Stimulated activated CD8-positive, alpha-beta memory T cell treated with anti-CD3 and anti-CD28 coated beads, Interleukin-7, amount 100 ng/mL, for 4 hours (primary cell): ENCODE data around the gene ARMC6.

Experiments
- DNase-seq, 2 donors: peaks; one replicate each; pipeline ENCODE4 v3.0.0-alpha.2; 2020; ENCODE audit warnings: low read depth in 2 of 2

ARMC6 gene

GRCh38 chr19:19033426-19034203, at the start of gene ARMC6, which contains the start of gene SUGP2:
Gene ARMC6, plus strand, starts transcription at chr19:19033603. Its CDS starts 607 bp downstream, at chr19:19034210.
Gene SUGP2, minus strand, starts transcription at chr19:19033517. Its CDS starts 2,446 bp downstream, at chr19:19031071.
- DNase-seq = peak; percentile 78 to 86

GRCh38 chr19:18984251-18984650, 49.2 kb upstream of the ARMC6 start:
- DNase-seq = no peak

GRCh38 chr19:18985257-18985656, 48.1 kb upstream of the ARMC6 start:
- DNase-seq = no peak

DNA sequence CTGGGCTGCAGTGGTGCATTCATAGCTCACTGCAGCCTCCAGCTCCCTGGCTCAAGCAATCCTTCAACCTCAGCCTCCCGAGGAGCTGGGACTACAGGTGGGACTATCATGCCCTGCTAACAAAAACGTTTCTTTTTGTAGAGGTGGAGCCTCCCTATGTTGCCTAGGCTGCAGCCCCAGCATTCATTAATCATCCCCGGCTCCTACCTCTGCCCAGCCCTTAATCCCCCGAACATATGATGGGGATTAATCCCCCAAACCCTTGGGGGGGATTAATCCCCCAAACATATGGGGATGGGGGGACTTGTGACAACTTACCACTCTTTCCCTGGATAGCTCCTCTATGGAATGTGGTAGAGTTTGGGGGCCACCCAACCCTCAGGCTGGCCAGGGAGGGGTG, 45.9 kb upstream of the ARMC6 start:
- no peak for DNase-seq

DNA sequence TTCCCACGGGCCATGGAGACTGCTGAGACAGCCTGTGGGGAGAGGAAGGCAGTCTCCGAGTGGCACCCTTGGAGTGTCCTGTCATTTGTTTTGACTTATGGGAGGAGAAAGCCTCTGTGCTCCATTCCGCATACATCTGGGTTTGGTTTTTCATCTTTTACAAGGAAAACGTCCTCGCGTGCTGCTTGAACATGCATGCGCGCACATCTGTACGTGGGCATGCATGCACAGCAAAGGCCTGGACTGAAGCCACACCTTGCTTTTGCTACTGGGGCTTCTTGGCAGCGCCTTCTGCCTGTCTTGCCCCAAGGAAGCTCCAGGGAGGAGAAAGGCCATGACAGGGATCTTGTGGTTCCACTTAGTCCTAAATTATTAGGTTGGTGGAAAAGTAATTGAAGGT, 44.1 kb upstream of the ARMC6 start:
- DNase-seq = no peak

- no peak for DNase-seq
Measured at GRCh38 chr19:18990128-18990708, 43.2 kb upstream of the ARMC6 start.

- no peak for DNase-seq
Measured at GRCh38 chr19:18991006-18991405, 42.4 kb upstream of the ARMC6 start.

DNA sequence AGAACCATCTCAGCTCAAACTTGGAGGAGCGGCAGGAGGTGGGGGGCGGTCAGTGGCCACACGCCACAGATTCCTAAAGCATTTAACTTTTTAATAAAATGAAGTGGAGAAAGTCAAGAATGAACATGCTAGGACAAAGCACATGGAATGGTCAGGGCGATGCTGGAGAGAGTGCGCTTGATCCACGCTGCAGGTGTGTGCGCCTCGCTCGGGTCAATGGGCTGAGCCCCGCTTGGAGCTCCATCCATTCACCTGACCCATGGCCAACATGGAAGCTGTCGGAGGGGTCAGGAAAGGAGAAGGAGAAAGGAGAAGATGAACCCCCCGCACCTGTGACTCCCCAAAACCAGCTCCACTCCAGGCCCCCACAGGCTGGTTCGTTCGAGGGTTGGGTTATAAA, 41.9 kb upstream of the ARMC6 start:
- DNase-seq = no peak

DNA sequence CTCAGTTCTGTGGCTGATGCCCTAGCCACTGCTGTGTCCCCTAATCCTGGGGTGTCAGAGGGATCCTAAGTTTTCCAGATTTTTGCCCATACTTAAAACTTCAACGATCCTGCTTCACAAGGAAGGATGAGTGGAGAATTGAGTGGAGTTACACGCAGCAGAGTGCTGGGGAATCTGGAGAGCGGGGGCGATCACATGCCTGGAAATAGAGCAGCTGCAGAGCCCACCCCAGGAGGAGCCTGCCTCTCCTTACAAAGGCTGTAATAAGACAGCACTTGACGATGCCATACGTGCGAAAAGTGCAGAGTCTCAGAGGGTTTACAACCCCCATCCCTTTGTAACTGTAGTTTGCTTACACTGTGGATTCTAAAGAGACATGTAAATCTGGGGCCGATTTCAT, 40.7 kb upstream of the ARMC6 start:
- DNase-seq = no peak

DNA sequence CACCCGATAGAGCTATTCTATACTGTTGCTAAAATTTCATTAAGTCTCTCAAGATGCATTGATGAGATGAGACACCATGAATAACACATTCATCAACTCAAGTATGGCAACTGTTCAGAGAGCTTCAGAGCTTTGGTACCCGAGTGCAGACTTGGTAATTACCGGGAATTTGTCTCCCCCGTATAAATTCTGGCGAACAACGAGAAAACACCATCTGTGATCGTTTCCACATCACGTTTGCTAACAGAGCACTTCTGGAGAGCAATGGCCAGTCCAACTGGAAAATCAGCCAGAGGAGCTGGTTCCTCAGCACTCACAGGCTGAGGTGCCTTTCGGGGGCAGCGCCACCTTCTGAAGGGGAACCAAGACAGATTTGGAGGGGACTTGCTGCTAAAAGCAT, 40.3 kb upstream of the ARMC6 start:
- no peak for DNase-seq

- DNase-seq = no peak
Measured at GRCh38 chr19:18995804-18996241, 37.6 kb upstream of the ARMC6 start.

- DNase-seq = no peak
Measured at GRCh38 chr19:18996351-18996750, 37.1 kb upstream of the ARMC6 start.

GRCh38 chr19:18996796-18997394, 36.5 kb upstream of the ARMC6 start:
- DNase-seq = no peak

DNA sequence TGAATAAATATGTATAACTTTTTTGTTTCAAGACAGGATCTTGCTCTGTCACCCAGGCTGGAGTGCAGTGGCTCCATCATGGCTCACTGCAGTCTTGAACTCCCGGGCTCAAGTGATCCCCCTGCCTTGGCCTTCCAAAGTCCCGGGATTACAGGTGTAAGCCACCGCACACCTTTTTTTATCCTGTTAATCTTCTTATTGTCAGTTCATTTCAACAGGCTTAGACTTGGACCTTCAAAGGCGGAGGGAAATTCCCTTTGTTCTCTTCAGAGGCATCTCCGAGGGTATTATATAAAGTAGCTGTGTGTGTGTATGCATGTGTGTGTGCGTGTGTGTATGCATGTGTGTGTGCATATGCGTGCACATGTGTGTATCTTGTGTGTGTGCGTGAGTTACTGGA, 35.1 kb upstream of the ARMC6 start:
- DNase-seq = no peak

GRCh38 chr19:18999016-18999758, 34.2 kb upstream of the ARMC6 start:
- no peak for DNase-seq

- no peak for DNase-seq
Measured at GRCh38 chr19:18999896-19000620, 33.3 kb upstream of the ARMC6 start.

DNA sequence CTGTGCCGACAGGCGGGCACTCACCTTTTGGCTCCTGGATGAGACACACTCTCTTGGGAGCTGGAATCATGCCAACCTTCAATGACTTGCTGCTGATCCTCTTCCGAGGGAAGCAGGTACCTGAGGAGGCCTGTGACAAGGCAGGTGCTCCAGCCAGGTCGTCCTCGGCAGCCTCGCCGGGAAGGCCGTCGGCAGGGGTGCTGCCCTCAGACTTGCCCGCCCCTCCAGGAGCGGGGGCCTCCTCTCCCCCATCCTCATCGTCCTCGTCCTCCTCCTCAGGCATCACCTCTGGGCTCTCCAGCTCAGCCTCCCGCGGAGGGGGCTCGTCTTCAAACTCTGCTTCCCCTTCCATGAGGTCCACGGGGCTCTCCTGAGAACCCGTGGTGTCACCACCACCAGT, 29.3 kb upstream of the ARMC6 start:
- DNase-seq = no peak

DNA sequence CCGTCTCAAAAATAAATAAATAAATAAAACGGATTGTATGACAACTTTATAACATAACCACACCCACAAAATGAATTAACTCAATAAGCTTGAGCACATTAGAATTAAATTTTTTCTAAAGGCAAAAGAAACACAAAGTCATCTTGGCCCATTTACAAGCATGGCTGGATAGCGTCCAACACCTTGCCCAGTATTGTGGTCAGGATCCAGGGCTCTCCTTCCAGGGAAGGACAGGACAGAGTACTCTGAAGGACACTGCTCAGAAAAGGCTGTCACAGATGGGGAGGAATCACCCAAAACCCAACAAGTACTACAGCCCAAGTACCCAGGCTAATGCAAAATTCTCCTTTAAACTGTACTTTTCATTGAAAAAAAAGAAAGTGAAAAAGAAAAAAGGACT, 27.2 kb upstream of the ARMC6 start:
- DNase-seq = no peak

DNA sequence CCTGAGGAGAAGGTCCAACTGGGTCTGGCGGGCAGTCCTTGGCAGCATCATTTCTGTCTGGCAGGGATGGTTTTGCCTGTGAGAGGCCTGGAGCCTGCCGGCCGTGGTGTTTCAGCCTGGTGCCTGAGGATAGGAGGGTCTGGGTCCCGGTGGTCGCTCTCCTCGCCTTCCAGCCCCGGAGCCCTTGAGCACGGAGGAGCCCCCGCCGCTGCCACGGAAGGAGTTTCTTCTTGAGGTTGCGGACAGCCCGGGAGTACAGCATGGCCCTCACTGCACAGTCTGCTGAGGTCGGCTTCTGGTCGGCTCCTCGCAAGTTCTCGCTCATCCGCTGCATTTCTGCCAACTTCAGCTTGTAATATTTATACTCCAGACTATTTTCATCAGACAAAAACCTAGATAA, 23.5 kb upstream of the ARMC6 start:
- no peak for DNase-seq

GRCh38 chr19:19010551-19010950, 22.9 kb upstream of the ARMC6 start:
- DNase-seq = peak in 1 of 2 donors; percentile 4

DNA sequence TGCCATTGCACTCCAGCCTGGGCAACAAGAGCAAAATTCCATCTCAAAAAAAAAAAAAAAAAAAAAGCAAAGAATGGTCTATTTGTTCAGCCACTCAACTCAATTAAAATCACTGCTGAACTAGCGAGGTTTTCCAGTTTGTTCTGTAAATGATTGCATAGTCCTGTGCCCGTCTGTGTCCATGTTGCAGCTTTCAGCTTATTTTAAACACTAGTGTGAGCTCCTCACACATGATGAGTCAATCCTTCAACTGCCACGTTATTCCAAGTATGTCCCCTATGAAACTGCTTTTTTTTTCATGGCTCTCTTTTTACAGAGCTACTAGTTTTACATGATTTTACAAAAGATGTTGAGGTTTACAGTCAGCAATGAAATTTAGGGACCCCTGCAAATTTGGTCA, 12.3 kb upstream of the ARMC6 start:
- no peak for DNase-seq
